ENCODE results near the gene YBEY.

DNA sequence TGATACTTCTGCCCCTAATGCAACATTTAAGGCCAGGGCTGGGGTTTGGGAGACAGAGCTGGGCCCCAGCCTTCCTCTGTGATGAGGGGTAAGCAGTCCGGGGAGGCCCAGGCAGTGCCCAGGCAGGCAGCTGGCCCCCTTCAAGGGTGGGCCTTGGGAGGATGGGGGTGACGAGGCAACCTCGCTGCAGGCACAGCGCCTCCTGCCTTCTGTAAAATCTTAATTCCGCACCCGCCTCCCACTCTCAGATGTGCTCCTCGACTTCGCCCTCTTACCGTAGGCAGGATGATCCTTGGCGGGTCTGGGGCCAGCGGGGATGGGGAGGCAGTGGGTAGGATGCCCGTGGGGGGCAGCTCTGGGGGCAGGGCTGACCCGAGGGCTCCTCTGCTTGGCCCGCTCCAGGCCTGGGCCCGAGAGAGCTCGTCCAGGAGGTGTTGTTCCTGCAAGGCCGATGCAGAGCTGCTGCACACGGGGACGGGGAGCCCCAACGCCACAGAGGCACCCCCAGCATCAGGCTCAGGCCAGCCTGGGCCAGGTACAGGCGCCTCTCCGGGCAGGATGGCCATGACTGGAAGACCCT is 28.4 kb downstream of the YBEY start:
- TF ChIP-seq, protein P1, sequence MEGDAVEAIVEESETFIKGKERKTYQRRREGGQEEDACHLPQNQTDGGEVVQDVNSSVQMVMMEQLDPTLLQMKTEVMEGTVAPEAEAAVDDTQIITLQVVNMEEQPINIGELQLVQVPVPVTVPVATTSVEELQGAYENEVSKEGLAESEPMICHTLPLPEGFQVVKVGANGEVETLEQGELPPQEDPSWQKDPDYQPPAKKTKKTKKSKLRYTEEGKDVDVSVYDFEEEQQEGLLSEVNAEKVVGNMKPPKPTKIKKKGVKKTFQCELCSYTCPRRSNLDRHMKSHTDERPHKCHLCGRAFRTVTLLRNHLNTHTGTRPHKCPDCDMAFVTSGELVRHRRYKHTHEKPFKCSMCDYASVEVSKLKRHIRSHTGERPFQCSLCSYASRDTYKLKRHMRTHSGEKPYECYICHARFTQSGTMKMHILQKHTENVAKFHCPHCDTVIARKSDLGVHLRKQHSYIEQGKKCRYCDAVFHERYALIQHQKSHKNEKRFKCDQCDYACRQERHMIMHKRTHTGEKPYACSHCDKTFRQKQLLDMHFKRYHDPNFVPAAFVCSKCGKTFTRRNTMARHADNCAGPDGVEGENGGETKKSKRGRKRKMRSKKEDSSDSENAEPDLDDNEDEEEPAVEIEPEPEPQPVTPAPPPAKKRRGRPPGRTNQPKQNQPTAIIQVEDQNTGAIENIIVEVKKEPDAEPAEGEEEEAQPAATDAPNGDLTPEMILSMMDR (IDR thresholded peaks at IDR 0.05), result no peak
- TF ChIP-seq POLR2A (IDR thresholded peaks at IDR 0.05), result no peak

Measured in Peyer's patch (tissue), 4 donors.